ENCODE measurements around the gene ACP2.

- TF ChIP-seq CTCF (IDR thresholded peaks at IDR 0.05; ENCODE audit: low read depth, low read length, missing input control) (no peak), RAD21 (IDR thresholded peaks at IDR 0.05) (no peak), TAF1 (conservative IDR thresholded peaks at IDR 0.05) (no peak), FOXA1 (IDR thresholded peaks at IDR 0.05) (no peak), MAX (IDR thresholded peaks at IDR 0.05) (no peak), EGR1 (IDR thresholded peaks at IDR 0.05; ENCODE audit: low read depth in 2 of 2) (no peak), JUND (IDR thresholded peaks at IDR 0.05) (no peak), REST (IDR thresholded peaks at IDR 0.05) (no peak), ATF3 (IDR thresholded peaks at IDR 0.05) (no peak), SP1 (IDR thresholded peaks at IDR 0.05) (no peak), GABPA (IDR thresholded peaks at IDR 0.05 in 1 of 2, conservative IDR thresholded peaks at IDR 0.05 in 1 of 2) (no peak), ZBTB33 (IDR thresholded peaks at IDR 0.05) (no peak), HNF4G (IDR thresholded peaks at IDR 0.05) (no peak), RXRA (IDR thresholded peaks at IDR 0.05) (no peak)
Measured at GRCh38 chr11:47268448-47269001, 19.9 kb upstream of the ACP2 start.
